ENCODE results near the gene APBB1. TPM values are rescaled to one million over a fixed set of nuclear protein-coding genes. Genes with fewer than 3 reads are reported as not detected.
"Not testable (repeated sequence)": the region's sequence is repeated elsewhere in the genome, so short reads cannot be mapped to it uniquely, and the experiment has no call there.

APBB1 gene
- total RNA-seq, 1 experiment from 2014 or later = 83.8 TPM

- TSS peak; percentile 37 for BruUV-seq (replicated peaks)
- Histone ChIP-seq H3K36me3 (ENCODE audit: insufficient read depth, low read length, poor library complexity, severe bottlenecking) (peaks cover 29% of the 10 kb centered on the region), H3K4me1 (ENCODE audit: insufficient read depth, low read length, poor library complexity, severe bottlenecking) (peaks cover 13% of the 10 kb centered on the region), H3K27me3 (replicated peaks; ENCODE audit: insufficient read depth, low read depth, low read length, poor library complexity) (no peaks in the 10 kb centered on the region), H3K4me3 (ENCODE audit: low read depth, low read length, poor library complexity, severe bottlenecking) (no peak overlapping the region), H3K9me3 (ENCODE audit: low read depth, low read length, poor library complexity, severe bottlenecking) (no peaks in the 10 kb centered on the region), H3K27ac (ENCODE audit: low read depth, low read length, poor library complexity, severe bottlenecking) (peak overlapping the region; percentile 67)
- TF ChIP-seq EZH2 (IDR thresholded peaks at IDR 0.05; ENCODE audit: borderline replicate concordance, low read depth, low read length, poor library complexity, severe bottlenecking) (no peak), CTCF (conservative IDR thresholded peaks at IDR 0.05; ENCODE audit: low read depth, low read length) (no peak)
- ChIA-PET POLR2A (ENCODE audit: low non-redundant PET) (no interaction called here), CTCF (no interaction called here)
- intact Hi-C loops (cut with micrococcal nuclease; ENCODE audit: unreplicated experiment) = no loop called here
- DNase-seq (ENCODE audit: low spot score) = no peak
Measured at GRCh38 chr11:6395470-6396060, 23.3 kb downstream of the APBB1 start.

GRCh38 chr11:6393989-6394670 lies 24.8 kb downstream of the APBB1 start:
- peak overlapping the region; percentile 67 for H3K27ac ChIP-seq (ENCODE audit: low read depth, low read length, poor library complexity, severe bottlenecking)
- H3K4me1 ChIP-seq (ENCODE audit: insufficient read depth, low read length, poor library complexity, severe bottlenecking) = peaks cover 19% of the 10 kb centered on the region
- ChIA-PET CTCF (no interaction called here), POLR2A (ENCODE audit: low non-redundant PET) (no interaction called here)
- BruUV-seq (replicated peaks) = no TSS peak
- intact Hi-C loops (cut with micrococcal nuclease; ENCODE audit: unreplicated experiment) = no loop called here
- no peak for TF ChIP-seq EZH2 (IDR thresholded peaks at IDR 0.05; ENCODE audit: borderline replicate concordance, low read depth, low read length, poor library complexity, severe bottlenecking)
- no peak for TF ChIP-seq CTCF (conservative IDR thresholded peaks at IDR 0.05; ENCODE audit: low read depth, low read length)
- H3K4me3 ChIP-seq (ENCODE audit: low read depth, low read length, poor library complexity, severe bottlenecking) = peak overlapping the region; percentile 92
- DNase-seq (ENCODE audit: low spot score) = no peak
- peaks cover 23% of the 10 kb centered on the region for H3K36me3 ChIP-seq (ENCODE audit: insufficient read depth, low read length, poor library complexity, severe bottlenecking)
- no peaks in the 10 kb centered on the region for H3K27me3 ChIP-seq (replicated peaks; ENCODE audit: insufficient read depth, low read depth, low read length, poor library complexity)
- H3K9me3 ChIP-seq (ENCODE audit: low read depth, low read length, poor library complexity, severe bottlenecking) = no peaks in the 10 kb centered on the region

GRCh38 chr11:6392251-6392650 lies 26.6 kb downstream of the APBB1 start:
- H3K9me3 ChIP-seq (ENCODE audit: low read depth, low read length, poor library complexity, severe bottlenecking); DNase-seq (ENCODE audit: low spot score); H3K27me3 ChIP-seq (replicated peaks; ENCODE audit: insufficient read depth, low read depth, low read length, poor library complexity); intact Hi-C loops (cut with micrococcal nuclease; ENCODE audit: unreplicated experiment); H3K27ac ChIP-seq (ENCODE audit: low read depth, low read length, poor library complexity, severe bottlenecking); POLR2A ChIA-PET (ENCODE audit: low non-redundant PET); CTCF ChIA-PET: not testable (repeated sequence)
- Histone ChIP-seq H3K36me3 (ENCODE audit: insufficient read depth, low read length, poor library complexity, severe bottlenecking) (peaks cover 23% of the 10 kb centered on the region), H3K4me1 (ENCODE audit: insufficient read depth, low read length, poor library complexity, severe bottlenecking) (peaks cover 31% of the 10 kb centered on the region), H3K4me3 (ENCODE audit: low read depth, low read length, poor library complexity, severe bottlenecking) (peak overlapping the region; percentile 92)
- TSS peak; percentile 22 for BruUV-seq (replicated peaks)

Measured in A673 (cell line).